Urinary bladder (tissue), 4 donors: ENCODE data around the gene MYO3B. TPM values are rescaled to one million over a fixed set of nuclear protein-coding genes. Genes with fewer than 3 reads are reported as not detected.

Source experiments
- DNase-seq: peaks from one replicate; pipeline ENCODE4 v3.0.0-alpha.2; 2015; ENCODE audit errors: extremely low spot score
- H3K27ac ChIP-seq: one replicate; pipeline ENCODE4 v1.5.1; 2013; ENCODE audit warnings: low read depth, mild to moderate bottlenecking, moderate library complexity
- H3K36me3 ChIP-seq: one replicate; pipeline ENCODE4 v1.6.1; 2013; ENCODE audit warnings: mild to moderate bottlenecking, moderate library complexity; ENCODE audit not compliant: insufficient read depth
- H3K4me1 ChIP-seq: one replicate; pipeline ENCODE4 v1.6.1; 2013; ENCODE audit warnings: mild to moderate bottlenecking, moderate library complexity; ENCODE audit not compliant: insufficient read depth
- H3K4me3 ChIP-seq: one replicate; pipeline ENCODE4 v1.5.1; 2013; ENCODE audit warnings: low read depth, low read length
- WGBS: extraction: QIAGEN DNeasy Blood & Tissue Kit; methylation state at CpG from one replicate; pipeline ENCODE4 v1.1.7; 2013; 5-methylcytosine and 5-hydroxymethylcytosine counted together
- polyA plus RNA-seq: library from polyadenylated mRNA; stranded (reverse); fragments of 200-250 nt; gene quantifications from one replicate; pipeline ENCODE4 v1.2.3, GENCODE V29; 2013
- small RNA-seq: library from RNA; depleted of rRNA; stranded (forward); fragments of <200 nt; gene quantifications from one replicate; pipeline ENCODE3, GENCODE V24; 2014
- total RNA-seq: library from RNA; depleted of rRNA; stranded (reverse); fragments of >200 nt; gene quantifications from one replicate; pipeline ENCODE4 v1.2.3, GENCODE V29; 2014
- donor health status: healthy with polysubstance abuse.
- donor health status: healthy.

MYO3B gene
- total and polyA plus RNA-seq, 2 donors, result 0.44 to 2.8 TPM

DNA sequence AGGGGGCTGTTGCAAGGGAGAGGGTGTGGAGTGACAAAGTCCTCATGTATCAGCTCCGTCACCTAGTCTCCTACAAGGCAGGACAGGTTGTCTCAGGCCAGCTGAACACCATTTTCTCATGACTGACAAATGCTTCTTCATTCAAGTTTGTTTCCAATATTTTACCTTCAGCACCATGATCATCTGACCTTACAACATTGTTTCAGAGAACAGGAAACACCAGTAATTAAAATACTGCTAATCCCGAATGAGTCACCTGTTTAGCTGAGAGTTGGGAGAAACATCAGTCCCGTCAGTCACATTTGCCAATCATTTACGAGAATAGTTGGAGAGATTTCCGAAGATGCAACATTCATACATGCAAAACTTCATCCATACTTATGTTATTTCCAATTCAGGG lies 511.5 kb downstream of the MYO3B start:
- H3K4me1 ChIP-seq, result no peaks in the 10 kb centered on the region
- no peaks in the 10 kb centered on the region for H3K36me3 ChIP-seq
- no peak overlapping the region for H3K27ac ChIP-seq
- no peak for DNase-seq
- WGBS, result 92% methylated on average over 5 of the region's 5 CpGs
- H3K4me3 ChIP-seq, result no peak overlapping the region

DNA sequence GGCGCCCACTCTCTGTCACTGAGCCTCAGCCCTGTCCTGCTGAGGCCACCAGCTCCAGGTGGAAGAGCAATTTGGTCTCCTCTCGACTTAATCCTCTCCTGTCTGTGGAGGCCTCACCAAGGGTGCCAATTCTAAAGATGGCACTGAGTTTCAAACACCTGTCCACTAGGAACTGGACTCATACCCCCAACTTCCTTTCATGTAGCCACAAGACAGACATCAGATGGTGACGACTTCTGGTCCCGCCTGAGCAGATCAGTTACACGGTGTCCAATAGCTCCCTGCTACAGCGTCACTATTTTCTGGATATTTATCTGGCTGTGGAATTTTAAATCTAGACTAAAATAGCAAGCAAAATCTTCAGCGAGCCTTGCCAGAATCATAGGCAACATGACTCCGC lies 512.7 kb downstream of the MYO3B start:
- WGBS, result 68% methylated on average over 8 of the region's 8 CpGs
- Histone ChIP-seq H3K27ac (no peak overlapping the region), H3K4me1 (no peaks in the 10 kb centered on the region), H3K4me3 (no peak overlapping the region), H3K36me3 (no peaks in the 10 kb centered on the region)
- no peak for DNase-seq

DNA sequence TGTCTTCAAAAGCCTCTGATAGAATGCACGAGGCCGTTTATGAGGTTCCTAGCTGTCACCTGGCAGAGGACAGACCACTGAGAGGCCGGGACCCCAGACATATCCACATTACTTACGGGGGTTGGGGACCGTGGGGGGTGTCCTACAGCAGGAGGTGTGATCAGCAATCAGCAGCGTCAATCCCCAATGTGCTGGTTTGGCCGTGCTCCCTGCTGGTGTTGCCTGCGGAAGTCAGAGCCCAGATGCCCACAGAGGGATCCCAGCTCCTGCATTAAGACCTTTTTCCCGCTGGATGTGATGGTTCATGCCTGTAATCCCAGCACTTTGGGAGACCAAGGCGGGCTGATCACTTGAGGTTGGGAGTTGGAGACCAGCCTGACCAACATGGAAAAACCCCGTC lies 516.4 kb downstream of the MYO3B start:
- H3K36me3 ChIP-seq, result no peaks in the 10 kb centered on the region
- H3K27ac ChIP-seq, result no peak overlapping the region
- WGBS, result 80% methylated on average over 11 of the region's 11 CpGs
- no peak for DNase-seq
- no peaks in the 10 kb centered on the region for H3K4me1 ChIP-seq
- no peak overlapping the region for H3K4me3 ChIP-seq

DNA sequence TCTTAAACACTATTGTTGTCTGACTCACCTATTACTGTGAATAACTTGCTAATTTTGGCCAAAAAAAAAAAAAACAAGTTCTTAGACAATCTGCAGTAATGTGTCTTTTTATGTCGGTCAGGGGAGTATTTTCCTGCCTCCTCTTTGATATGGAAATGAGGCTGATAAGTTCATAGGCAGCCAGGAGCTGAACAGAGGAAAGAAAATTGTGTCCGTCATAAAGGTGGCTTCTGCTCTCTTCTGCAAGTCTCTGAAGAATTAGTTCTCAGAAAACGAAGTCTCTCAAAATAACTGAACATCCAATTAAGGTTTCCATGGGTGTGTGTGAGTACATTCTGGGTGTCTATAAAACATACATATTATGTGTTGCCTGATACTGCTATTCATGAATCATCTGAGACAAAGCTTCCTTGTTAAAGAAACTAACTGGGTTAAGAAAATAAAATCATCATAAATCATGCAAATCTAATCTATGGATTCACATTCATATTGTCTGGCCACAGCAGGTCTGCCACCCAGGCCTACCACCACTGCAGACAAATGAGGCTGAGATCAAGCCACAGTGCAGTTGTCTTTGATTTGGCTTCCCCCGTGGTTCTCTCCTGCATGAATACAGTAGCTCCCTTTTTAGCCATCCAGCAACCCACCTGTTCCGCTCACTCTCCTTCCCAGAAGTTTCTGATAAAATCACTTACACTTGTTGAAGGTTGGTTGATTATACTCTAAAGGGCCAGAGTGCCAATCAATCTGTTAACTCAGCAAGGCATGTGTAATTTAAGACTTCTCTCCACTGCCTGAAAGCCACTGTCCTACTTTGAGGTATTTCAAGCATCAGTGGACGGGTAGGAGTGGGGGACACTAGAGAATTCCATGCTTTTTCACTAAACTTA lies 517.8 kb downstream of the MYO3B start:
- no peak for DNase-seq
- Histone ChIP-seq H3K4me3 (no peak overlapping the region), H3K4me1 (no peaks in the 10 kb centered on the region), H3K36me3 (no peaks in the 10 kb centered on the region), H3K27ac (no peak overlapping the region)
- 77% methylated on average over 6 of the region's 6 CpGs for WGBS

DNA sequence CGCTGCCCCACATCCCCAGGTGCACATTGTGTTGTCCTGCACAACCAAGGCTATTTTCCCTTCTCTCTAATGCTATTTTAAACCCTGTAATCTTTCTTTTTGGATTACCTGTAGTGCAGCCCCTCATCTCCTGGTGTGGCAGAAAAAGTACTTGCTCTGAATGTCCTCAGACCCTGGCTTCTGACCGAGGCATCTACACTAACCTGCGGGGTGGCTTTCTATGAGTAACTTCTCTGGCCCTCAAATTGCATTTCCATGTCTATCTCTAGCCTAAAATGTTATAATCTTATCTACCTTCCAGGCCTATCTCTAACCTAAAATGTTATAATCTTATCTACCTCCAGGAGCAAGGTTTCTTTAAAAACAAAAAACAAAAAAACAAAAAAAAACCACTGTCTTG lies 519.0 kb downstream of the MYO3B start:
- Histone ChIP-seq H3K4me3 (no peak overlapping the region), H3K4me1 (no peaks in the 10 kb centered on the region), H3K36me3 (no peaks in the 10 kb centered on the region), H3K27ac (no peak overlapping the region)
- 88% methylated on average over 3 of the region's 3 CpGs for WGBS
- DNase-seq, result no peak

DNA sequence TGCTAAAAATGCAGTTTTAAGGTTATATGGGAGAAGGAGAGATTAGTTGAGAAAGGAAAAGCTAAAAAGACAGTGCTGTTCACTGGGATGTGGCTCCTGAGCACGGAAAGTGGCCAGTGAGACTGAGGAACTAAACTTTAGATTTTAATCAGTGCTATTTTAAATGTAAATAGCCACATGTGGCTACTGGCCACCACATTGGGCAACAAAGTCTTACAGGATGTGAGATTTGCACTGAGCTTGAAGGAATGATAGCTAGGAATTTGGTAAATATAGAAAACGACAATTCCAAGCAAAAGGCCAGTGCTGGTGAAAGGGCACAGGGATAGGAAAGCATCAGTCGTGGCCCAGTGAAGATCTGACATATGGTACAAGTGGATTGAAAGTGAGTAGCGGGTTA lies 523.1 kb downstream of the MYO3B start:
- DNase-seq, result no peak
- Histone ChIP-seq H3K4me3 (no peak overlapping the region), H3K36me3 (no peaks in the 10 kb centered on the region), H3K27ac (no peak overlapping the region), H3K4me1 (no peaks in the 10 kb centered on the region)
- WGBS, result 76% methylated on average over 4 of the region's 4 CpGs

DNA sequence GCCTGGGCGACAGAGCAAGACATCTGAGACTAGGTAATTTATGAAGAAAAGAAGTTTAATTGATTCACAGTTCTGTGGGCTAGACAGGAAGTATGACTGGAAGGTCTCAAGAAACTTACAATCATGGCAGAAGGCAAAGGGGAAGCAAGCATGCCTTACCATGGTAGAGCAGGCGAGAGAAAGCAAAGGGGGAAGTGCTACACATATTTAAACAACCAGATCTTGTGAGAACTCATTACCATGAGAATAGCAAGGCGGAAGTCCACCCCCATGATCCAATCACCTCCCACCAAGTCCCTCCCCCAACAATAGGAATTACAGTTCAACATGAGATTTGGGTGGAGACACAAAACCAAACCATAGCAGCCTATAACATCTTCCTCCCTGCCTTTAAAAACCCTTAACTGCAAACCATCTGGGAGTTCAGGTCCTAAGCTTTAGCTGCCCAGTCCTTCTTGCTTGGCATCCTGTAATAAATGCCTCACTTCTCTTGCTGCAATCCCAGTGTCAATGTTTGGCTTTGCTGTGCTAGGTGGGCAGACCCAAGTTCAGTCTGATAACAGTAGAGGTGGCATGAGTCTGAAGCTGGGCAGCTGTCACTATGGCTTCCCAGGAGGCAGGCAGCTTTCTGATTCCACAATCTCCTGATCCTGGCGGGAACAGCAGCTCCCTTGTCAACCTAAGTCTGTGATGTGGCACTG lies 526.0 kb downstream of the MYO3B start:
- H3K4me3 ChIP-seq, result no peak overlapping the region
- no peak overlapping the region for H3K27ac ChIP-seq
- no peak for DNase-seq
- H3K36me3 ChIP-seq, result no peaks in the 10 kb centered on the region
- 85% methylated on average over 4 of the region's 4 CpGs for WGBS
- no peaks in the 10 kb centered on the region for H3K4me1 ChIP-seq

Small RNA genes within 50 kb of the gene (small RNA-seq; reads per million reads assigned to genes)
- gene RF02271, result not detected
